GM21825 (cell line): ENCODE measurements around the gene IQGAP3.
"Not testable (repeated sequence)": the region's sequence is repeated elsewhere in the genome, so short reads cannot be mapped to it uniquely, and the experiment has no call there.

ENCODE experiments used
- ATAC-seq: cut with Tn5 transposase; IDR thresholded peaks from one replicate; pipeline ENCODE4 v1.9.1; 2021; ENCODE audit warnings: mild to moderate bottlenecking, moderate library complexity; ENCODE audit not compliant: unreplicated experiment

Gene IQGAP3

GRCh38 chr1:156572663-156573018 is 276 bp upstream of the IQGAP3 start:
- no peak for ATAC-seq

- no peak for ATAC-seq
Observed at GRCh38 chr1:156571261-156571852, 1.0 kb downstream of the IQGAP3 start.

GRCh38 chr1:156566436-156566835 is 5.9 kb downstream of the IQGAP3 start:
- no peak for ATAC-seq

GRCh38 chr1:156565519-156565918 is 6.8 kb downstream of the IQGAP3 start:
- ATAC-seq, result no peak

- ATAC-seq, result no peak
Observed at GRCh38 chr1:156560585-156561163, 11.7 kb downstream of the IQGAP3 start.

- no peak for ATAC-seq
Observed at GRCh38 chr1:156559797-156560385, 12.5 kb downstream of the IQGAP3 start.

- ATAC-seq, result no peak
Observed at GRCh38 chr1:156559086-156559796, 13.1 kb downstream of the IQGAP3 start.

GRCh38 chr1:156556354-156556753 is 16.0 kb downstream of the IQGAP3 start:
- ATAC-seq, result no peak

GRCh38 chr1:156555715-156556114 is 16.6 kb downstream of the IQGAP3 start:
- ATAC-seq, result no peak

GRCh38 chr1:156554971-156555370 is 17.4 kb downstream of the IQGAP3 start:
- no peak for ATAC-seq

GRCh38 chr1:156553860-156554485 is 18.4 kb downstream of the IQGAP3 start:
- no peak for ATAC-seq

- ATAC-seq, result not testable (repeated sequence)
Observed at GRCh38 chr1:156552937-156553336, 19.4 kb downstream of the IQGAP3 start.

GRCh38 chr1:156552518-156552917 is 19.8 kb downstream of the IQGAP3 start:
- no peak for ATAC-seq

GRCh38 chr1:156551869-156552268 is 20.5 kb downstream of the IQGAP3 start:
- no peak for ATAC-seq

GRCh38 chr1:156551066-156551643 is 21.2 kb downstream of the IQGAP3 start:
- no peak for ATAC-seq

GRCh38 chr1:156550346-156550745 is 22.0 kb downstream of the IQGAP3 start:
- ATAC-seq, result no peak

GRCh38 chr1:156549831-156550230 is 22.5 kb downstream of the IQGAP3 start:
- ATAC-seq, result no peak

- ATAC-seq, result no peak
Observed at GRCh38 chr1:156549390-156549789, 23.0 kb downstream of the IQGAP3 start.

- no peak for ATAC-seq
Observed at GRCh38 chr1:156547982-156548381, 24.4 kb downstream of the IQGAP3 start.

GRCh38 chr1:156547434-156547833 is 24.9 kb downstream of the IQGAP3 start:
- no peak for ATAC-seq

GRCh38 chr1:156546267-156546666 is 26.1 kb downstream of the IQGAP3 start:
- ATAC-seq, result no peak
